Heart right ventricle (tissue), 16 donors: ENCODE data around the gene KCNK2. TPM values are rescaled to one million over a fixed set of nuclear protein-coding genes. Genes with fewer than 3 reads are reported as not detected.

Source experiments
- ATAC-seq, 8 donors: fragments of 200-7000 bp; cut with Tn5 transposase; one replicate each; pipeline ENCODE4 v1.9.1; 2020; ENCODE audit warnings: mild to moderate bottlenecking in 8 of 8, moderate library complexity in 8 of 8, moderate number of reproducible peaks in 1 of 8
- DNase-seq, 2 donors: peaks; one replicate each; pipeline ENCODE4 v3.0.0-alpha.2; 2020
- H3K27ac ChIP-seq, 10 donors: fragments of 200-600 bp; sonication (generic) in 2 of 10; one replicate each; pipeline versions ENCODE4 v1.5.0 to v1.8.0; 2020 to 2022; ENCODE audit warnings: mild to moderate bottlenecking in 3 of 10
- H3K27me3 ChIP-seq, 7 donors: fragments of 200-600 bp; one replicate each; pipeline ENCODE4 v1.8.0; 2021 to 2022; ENCODE audit warnings: mild to moderate bottlenecking in 2 of 7
- H3K36me3 ChIP-seq, 9 donors: fragments of 200-600 bp; sonication (generic) in 1 of 9; one replicate each; pipeline versions ENCODE4 v1.5.0 to v1.8.0; 2020 to 2022; ENCODE audit warnings: mild to moderate bottlenecking in 2 of 9
- H3K4me1 ChIP-seq, 9 donors: fragments of 200-600 bp; sonication (generic) in 1 of 9; one replicate each; pipeline versions ENCODE4 v1.5.0 to v1.8.0; 2020 to 2022; ENCODE audit warnings: mild to moderate bottlenecking in 4 of 9
- H3K4me3 ChIP-seq, 10 donors: fragments of 200-600 bp; sonication (generic) in 2 of 10; one replicate each; pipeline versions ENCODE4 v1.5.0 to v1.8.0; 2020 to 2022; ENCODE audit warnings: mild to moderate bottlenecking in 7 of 10, moderate library complexity in 2 of 10
- H3K9me3 ChIP-seq, 11 donors: fragments of 200-600 bp in 10 of 11; sonication (generic) in 2 of 11; one replicate each; pipeline versions ENCODE4 v1.5.0 to v1.8.0; 2013 to 2022; ENCODE audit warnings: mild to moderate bottlenecking in 2 of 11, control low read depth in 1 of 11, moderate library complexity in 1 of 11
- CTCF ChIP-seq, 9 donors: fragments of 200-600 bp; sonication (generic) in 2 of 9; IDR thresholded peaks; one replicate each; pipeline versions ENCODE4 v1.5.0 to v1.8.0; 2021 to 2022; ENCODE audit warnings: antibody characterized with exemption in 9 of 9, mild to moderate bottlenecking in 5 of 9, moderate library complexity in 1 of 9
- WGBS, 2 donors: extraction: QIAGEN DNeasy Blood & Tissue Kit; methylation state at CpG; one replicate each; pipeline ENCODE4 v1.1.7; 2013; ENCODE audit warnings: inconsistent platforms in 1 of 2; 5-methylcytosine and 5-hydroxymethylcytosine counted together
- intact Hi-C, 10 donors: fragments of 100-400 bp; cut with DNase I; formaldehyde crosslinking; loops; one replicate each; pipeline versions ENCODE4 v1.11.1 to v1.14.2; 2022
- polyA plus RNA-seq, 2 donors: library from polyadenylated mRNA; stranded (reverse); fragments of 200-250 nt; gene quantifications; one replicate each; pipeline ENCODE4 v1.2.3, GENCODE V29; 2013
- total RNA-seq, 10 donors: library from RNA; stranded (reverse); fragmentation: NEBNext Ultra II Directional in 3 of 10; extraction: Animal tissue kit (Norgen Biotek cat#: 25700) in 3 of 10; gene quantifications; one replicate each; pipeline versions ENCODE4 v1.2.1 to v1.2.4, GENCODE V29; 2021 to 2023
- donor health status: Arrhythmogenic right ventricular cardiomyopathy.
- donor health status: ischemic (EF 13 %, LVEDD 7.1; RV severe dilation, severe dysfunction).
- donor health status: healthy with polysubstance abuse.
- donor health status: DM: no; HTN: yes; CAD: no.
- donor health status: DM: no; HTN: no; CAD: no.
- donor health status: ischemic (EF 25% LVEDD 6.9; RV normal size, moderate dysfunction).
- donor health status: ischemic (EF 25% LVEDD 5.7; RV mildly dilated, moderate dysfunction).
- donor health status: healthy.
- donor health status: DM: yes; HTN: yes; CAD: no.
- donor health status: Ischemic cardiomyopathy.
- donor health status: ischemic (EF 35%, LVEDD 5.7; RV mildly dilated, moderate dysfunction).
- donor health status: nonischemic (EF 11% LVEDD 7.7; RV severe dilation, severe dysfunction).
- donor health status: DM: yes; HTN: yes; CAD: no.
- donor health status: PGD.
- donor health status: ischemic (EF 29% LVEDD 5.4; RV normal size, mild dysfunction).
- donor health status: nonischemic (EF 23%, LVEDD 6.1; RV moderate dilation, normal function).

Gene KCNK2
- total and polyA plus RNA-seq, 12 donors = 0.06 to 0.79 (median 0.26) TPM; not detected in 5

- no peak for TF ChIP-seq CTCF (IDR thresholded peaks at IDR 0.05)
- Histone ChIP-seq H3K9me3 (peaks cover 0 to 17% (median 0%) of the 10 kb centered on the region in 11 donors), H3K4me1 (no peaks in the 10 kb centered on the region), H3K27me3 (no peaks in the 10 kb centered on the region), H3K27ac (no peak overlapping the region), H3K4me3 (no peak overlapping the region), H3K36me3 (no peaks in the 10 kb centered on the region)
- ATAC-seq = no peak
- DNase-seq = no peak
- intact Hi-C loops = no loop called here
- 74 to 79% methylated on average over 5 of the region's 5 CpGs for WGBS, 2 donors
Observed at GRCh38 chr1:215109171-215109570, 26.6 kb downstream of the KCNK2 start.

- WGBS, 2 donors = 81% methylated on average over 3 of the region's 3 CpGs
- H3K9me3 ChIP-seq = peaks cover 0 to 12% (median 0%) of the 10 kb centered on the region in 11 donors
- H3K4me1 ChIP-seq = no peaks in the 10 kb centered on the region
- no peak for DNase-seq
- no peak overlapping the region for H3K27ac ChIP-seq
- intact Hi-C loops = no loop called here
- H3K4me3 ChIP-seq = no peak overlapping the region
- no peak for TF ChIP-seq CTCF (IDR thresholded peaks at IDR 0.05)
- no peaks in the 10 kb centered on the region for H3K27me3 ChIP-seq
- ATAC-seq = no peak
- H3K36me3 ChIP-seq = no peaks in the 10 kb centered on the region
Observed at GRCh38 chr1:215111916-215112315, 29.4 kb downstream of the KCNK2 start.

GRCh38 chr1:215113776-215114153, 31.2 kb downstream of the KCNK2 start:
- no peak for ATAC-seq
- 91 to 94% methylated on average over 3 of the region's 3 CpGs for WGBS, 2 donors
- Histone ChIP-seq H3K4me1 (no peaks in the 10 kb centered on the region), H3K36me3 (no peaks in the 10 kb centered on the region), H3K4me3 (no peak overlapping the region), H3K27me3 (no peaks in the 10 kb centered on the region), H3K27ac (no peak overlapping the region), H3K9me3 (no peaks in the 10 kb centered on the region)
- intact Hi-C loops = no loop called here
- TF ChIP-seq CTCF (IDR thresholded peaks at IDR 0.05) = no peak
- DNase-seq = no peak

- DNase-seq (no peak), ATAC-seq (no peak)
- Histone ChIP-seq H3K9me3 (no peaks in the 10 kb centered on the region), H3K4me1 (no peaks in the 10 kb centered on the region), H3K4me3 (no peak overlapping the region), H3K27ac (no peak overlapping the region), H3K36me3 (no peaks in the 10 kb centered on the region), H3K27me3 (no peaks in the 10 kb centered on the region)
- no peak for TF ChIP-seq CTCF (IDR thresholded peaks at IDR 0.05)
- intact Hi-C loops = no loop called here
- 63 to 85% methylated on average over 2 of the region's 2 CpGs for WGBS, 2 donors
Observed at GRCh38 chr1:215114154-215114933, 31.8 kb downstream of the KCNK2 start.
